Activated CD4-positive, alpha-beta T cell treated with anti-CD3 and anti-CD28 coated beads, Interleukin-2, amount 10 ng/mL, durations not matched to agents 24 days and 14 days (primary cell): ENCODE data around the gene KLHL42. TPM values are rescaled to one million over a fixed set of nuclear protein-coding genes. Genes with fewer than 3 reads are reported as not detected.
A peak's percentile ranks its signal among the peaks of the same experiment; 100 is the strongest.
"Not testable (repeated sequence)": the region's sequence is repeated elsewhere in the genome, so short reads cannot be mapped to it uniquely, and the experiment has no call there.

Experiments used
- DNase-seq: peaks from one replicate; pipeline ENCODE4 v3.0.0; 2022
- H3K27ac Mint-ChIP-seq: one replicate; pipeline ENCODE4 v1.8.0; 2022; ENCODE audit warnings: mild to moderate bottlenecking, mixed read lengths
- H3K27me3 Mint-ChIP-seq: one replicate; pipeline ENCODE4 v1.8.0; 2022; ENCODE audit warnings: mixed read lengths
- H3K36me3 Mint-ChIP-seq: one replicate; pipeline ENCODE4 v1.8.0; 2022; ENCODE audit warnings: low read depth, mild to moderate bottlenecking, mixed read lengths
- H3K4me1 Mint-ChIP-seq: one replicate; pipeline ENCODE4 v1.8.0; 2021; ENCODE audit warnings: mixed read lengths
- H3K4me3 Mint-ChIP-seq: one replicate; pipeline ENCODE4 v1.8.0; 2022; ENCODE audit warnings: mild to moderate bottlenecking, moderate library complexity, mixed read lengths
- H3K9me3 Mint-ChIP-seq: one replicate; pipeline ENCODE4 v1.8.0; 2021; ENCODE audit warnings: mixed read lengths
- intact Hi-C: fragments of 100-400 bp; cut with micrococcal nuclease; formaldehyde crosslinking; loops from one replicate; pipeline ENCODE4 v1.15.1; 2023
- total RNA-seq: library from RNA; stranded (reverse); gene quantifications from 2 replicates; pipeline ENCODE4 v1.2.3, GENCODE V29; 2022

KLHL42 gene, protein sequence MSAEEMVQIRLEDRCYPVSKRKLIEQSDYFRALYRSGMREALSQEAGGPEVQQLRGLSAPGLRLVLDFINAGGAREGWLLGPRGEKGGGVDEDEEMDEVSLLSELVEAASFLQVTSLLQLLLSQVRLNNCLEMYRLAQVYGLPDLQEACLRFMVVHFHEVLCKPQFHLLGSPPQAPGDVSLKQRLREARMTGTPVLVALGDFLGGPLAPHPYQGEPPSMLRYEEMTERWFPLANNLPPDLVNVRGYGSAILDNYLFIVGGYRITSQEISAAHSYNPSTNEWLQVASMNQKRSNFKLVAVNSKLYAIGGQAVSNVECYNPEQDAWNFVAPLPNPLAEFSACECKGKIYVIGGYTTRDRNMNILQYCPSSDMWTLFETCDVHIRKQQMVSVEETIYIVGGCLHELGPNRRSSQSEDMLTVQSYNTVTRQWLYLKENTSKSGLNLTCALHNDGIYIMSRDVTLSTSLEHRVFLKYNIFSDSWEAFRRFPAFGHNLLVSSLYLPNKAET
- total RNA-seq = 13.6 and 14.5 TPM in 2 replicates

DNA sequence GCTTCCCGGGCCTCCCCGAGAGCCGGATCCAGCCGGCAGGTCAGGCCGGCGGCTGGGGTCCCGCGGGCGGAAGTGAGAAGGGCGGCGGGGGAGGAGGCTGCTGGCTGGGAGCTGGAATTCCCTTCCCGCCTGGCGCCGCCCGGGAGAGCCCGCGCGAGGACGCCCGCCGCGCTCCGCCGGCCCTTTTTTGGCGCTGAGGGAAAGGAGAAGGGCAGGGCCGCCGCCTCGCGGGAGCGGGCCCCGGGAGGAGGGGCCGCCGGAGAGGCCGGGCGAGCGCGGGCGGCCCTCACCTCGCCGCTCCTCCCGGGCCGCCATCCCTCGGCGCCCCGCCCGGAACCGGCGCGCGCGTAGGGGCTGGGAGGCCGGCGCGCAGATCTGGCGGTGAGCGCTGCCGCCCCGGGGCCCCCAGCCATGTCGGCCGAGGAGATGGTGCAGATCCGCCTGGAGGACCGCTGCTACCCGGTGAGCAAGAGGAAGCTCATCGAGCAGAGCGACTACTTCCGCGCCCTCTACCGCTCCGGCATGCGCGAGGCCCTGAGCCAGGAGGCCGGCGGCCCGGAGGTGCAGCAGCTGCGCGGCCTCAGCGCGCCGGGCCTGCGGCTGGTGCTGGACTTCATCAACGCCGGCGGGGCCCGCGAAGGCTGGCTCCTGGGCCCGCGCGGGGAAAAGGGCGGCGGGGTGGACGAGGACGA lies at the start of gene KLHL42, which contains the start of gene MANSC4:
Gene KLHL42 (plus strand): TSS at position 314 of the 692 bp plus-strand sequence. CDS start 98 bp downstream, at position 412.
Gene MANSC4 (minus strand): TSS at position 317 of the 692 bp plus-strand sequence. CDS start 8,960 bp downstream, outside the sequence.
- intact Hi-C loops = loop anchor here (1.0 to 5.0 kb wide), 4 partner anchors 15 to 48 kb away; no protein-coding TSS in a partner anchor
- peak within 1 kb of the TSS; percentile 84 for H3K4me3 Mint-ChIP-seq
- peak; percentile 91 for DNase-seq
- peak within 1 kb of the TSS; percentile 82 for H3K27ac Mint-ChIP-seq
- peaks cover 29% of the 10 kb centered on the region for H3K4me1 Mint-ChIP-seq
- no peaks in the 10 kb centered on the region for H3K9me3 Mint-ChIP-seq
- peaks cover 23% of the 10 kb centered on the region for H3K36me3 Mint-ChIP-seq
- H3K27me3 Mint-ChIP-seq = peaks cover 20% of the 10 kb centered on the region

DNA sequence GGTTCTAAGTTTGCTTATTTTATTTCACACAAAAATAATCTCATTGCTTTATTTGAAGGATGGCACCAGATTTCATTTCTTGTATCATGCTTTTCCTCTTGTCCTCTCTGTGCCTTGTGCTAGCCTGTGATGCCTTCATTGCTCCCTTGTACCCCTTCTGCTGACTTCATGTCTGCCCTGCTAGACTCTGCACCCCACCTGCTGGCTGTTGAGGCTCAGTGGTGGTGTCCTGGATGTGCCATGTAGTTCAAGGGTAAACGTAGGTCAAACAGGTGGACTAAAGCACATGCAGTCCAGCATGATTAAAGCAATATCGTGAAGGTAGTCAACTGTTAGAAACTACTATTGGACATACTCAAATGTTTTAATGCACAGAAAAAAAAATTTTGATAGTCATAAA lies 47.8 kb upstream of the KLHL42 start:
- DNase-seq = no peak
- H3K27me3 Mint-ChIP-seq = no peaks in the 10 kb centered on the region
- no peak overlapping the region for H3K4me3 Mint-ChIP-seq
- intact Hi-C loops = loop anchor here (5.0 kb wide), 2 partner anchors 45 to 1140 kb away; no protein-coding TSS in a partner anchor
- no peak overlapping the region for H3K27ac Mint-ChIP-seq
- H3K4me1 Mint-ChIP-seq = peaks cover 2% of the 10 kb centered on the region
- H3K9me3 Mint-ChIP-seq = no peaks in the 10 kb centered on the region
- peaks cover 32% of the 10 kb centered on the region for H3K36me3 Mint-ChIP-seq

DNA sequence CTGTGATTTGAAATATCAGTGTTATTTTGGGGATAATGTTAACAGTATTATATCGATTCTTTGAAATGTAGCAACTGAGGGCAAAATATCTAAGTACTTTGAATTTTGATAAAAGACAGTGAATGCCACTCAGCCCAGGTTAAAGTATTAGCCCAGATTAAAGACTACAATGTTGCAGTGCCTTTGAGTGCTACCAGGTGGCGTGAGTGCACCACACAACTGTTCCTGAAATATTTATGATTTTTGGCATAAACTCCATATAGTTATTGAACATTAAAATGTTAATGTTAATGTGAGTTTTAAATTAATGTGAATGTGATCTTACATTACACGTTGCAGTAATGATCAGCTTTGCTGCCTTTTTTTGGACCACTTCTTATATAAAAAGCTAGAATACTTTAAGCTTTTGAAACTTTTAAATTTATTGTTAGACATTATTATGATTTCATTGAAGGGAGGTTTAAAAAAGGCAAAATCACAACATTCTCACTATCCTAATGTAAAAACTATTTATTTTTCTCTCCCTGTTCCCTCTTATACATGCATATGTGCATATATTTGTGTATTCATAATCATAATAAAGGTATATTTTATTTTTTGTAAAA lies 46.9 kb upstream of the KLHL42 start:
- no peak overlapping the region for H3K4me3 Mint-ChIP-seq
- H3K4me1 Mint-ChIP-seq = peaks cover 2% of the 10 kb centered on the region
- no peaks in the 10 kb centered on the region for H3K9me3 Mint-ChIP-seq
- peak; percentile 78 for DNase-seq
- no peaks in the 10 kb centered on the region for H3K27me3 Mint-ChIP-seq
- intact Hi-C loops = loop anchor here (1.0 to 5.0 kb wide), 4 partner anchors 44 to 1139 kb away; no protein-coding TSS in a partner anchor
- peaks cover 36% of the 10 kb centered on the region for H3K36me3 Mint-ChIP-seq
- H3K27ac Mint-ChIP-seq = no peak overlapping the region

DNA sequence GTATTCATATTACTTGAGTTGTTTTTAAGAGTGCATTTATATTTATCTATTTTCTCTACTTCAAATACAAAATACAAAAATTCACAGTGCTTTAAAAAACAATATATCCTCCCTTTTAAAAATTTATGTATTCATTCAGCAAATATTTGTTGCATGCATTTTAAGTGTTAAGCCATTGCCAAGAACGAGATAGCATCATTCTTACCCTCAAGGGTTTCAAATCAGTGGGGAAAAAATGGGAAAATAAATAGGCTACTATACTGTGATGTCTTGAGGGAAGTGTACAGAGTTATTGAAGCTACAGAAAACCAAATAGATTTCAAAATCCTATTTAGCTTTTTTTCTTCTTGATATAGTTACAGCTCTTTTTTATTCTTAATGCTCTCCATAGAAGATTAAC lies 46.2 kb upstream of the KLHL42 start:
- Mint-ChIP-seq H3K4me1 (peaks cover 3% of the 10 kb centered on the region), H3K36me3 (peaks cover 36% of the 10 kb centered on the region)

DNA sequence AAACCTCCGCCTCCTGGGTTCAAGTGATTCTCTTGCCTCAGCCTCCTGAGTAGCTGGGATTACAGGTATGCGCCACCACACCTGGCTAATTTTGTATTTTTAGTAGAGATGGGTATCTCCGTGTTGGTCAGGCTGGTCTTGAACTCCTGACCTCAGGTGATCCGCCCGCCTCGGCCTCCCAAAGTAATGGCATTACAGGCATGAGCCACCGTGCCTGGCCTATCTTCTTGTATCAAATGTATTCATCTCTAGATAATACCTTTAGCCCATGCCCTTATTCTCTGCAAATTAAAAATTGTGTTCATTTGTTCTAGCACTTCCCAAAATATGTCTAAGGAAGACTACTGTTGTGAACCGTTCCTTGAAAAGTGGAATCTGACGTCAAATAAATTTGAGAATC lies 45.7 kb upstream of the KLHL42 start:
- DNase-seq, H3K9me3 Mint-ChIP-seq, H3K4me3 Mint-ChIP-seq, H3K27ac Mint-ChIP-seq, H3K27me3 Mint-ChIP-seq, H3K4me1 Mint-ChIP-seq: not testable (repeated sequence)
- intact Hi-C loops = loop anchor here (5.0 kb wide), 2 partner anchors 43 to 1138 kb away; no protein-coding TSS in a partner anchor
- H3K36me3 Mint-ChIP-seq = peaks cover 35% of the 10 kb centered on the region

More for the DNA sequence above, 46.2 kb upstream of the KLHL42 start:
- Mint-ChIP-seq H3K27ac (no peak overlapping the region), H3K4me3 (no peak overlapping the region), H3K9me3 (no peaks in the 10 kb centered on the region), H3K27me3 (no peaks in the 10 kb centered on the region)
- intact Hi-C loops = loop anchor here (1.0 to 5.0 kb wide), 4 partner anchors 44 to 1139 kb away; no protein-coding TSS in a partner anchor
- DNase-seq = no peak

DNA sequence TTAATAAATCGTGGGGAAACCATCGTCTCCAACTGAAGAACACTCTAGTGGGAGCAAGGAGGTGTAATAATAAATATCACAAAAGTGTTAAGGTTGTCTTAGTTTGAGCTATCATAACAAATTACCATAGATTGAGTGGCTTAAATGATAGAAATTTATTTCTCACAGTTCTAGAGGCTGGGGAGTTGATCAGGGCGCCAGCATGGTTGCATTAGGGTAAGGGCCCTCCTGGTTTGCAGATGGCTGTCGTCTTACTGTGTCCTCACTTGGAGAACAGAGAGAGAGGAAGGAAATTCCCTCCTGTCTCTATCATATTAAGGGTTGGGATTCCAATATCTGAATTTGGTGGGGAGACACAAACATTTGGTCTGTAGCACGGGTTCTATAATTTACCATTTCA lies 36.4 kb upstream of the KLHL42 start:
- Mint-ChIP-seq H3K9me3 (no peaks in the 10 kb centered on the region), H3K4me1 (peaks cover 9% of the 10 kb centered on the region), H3K36me3 (peaks cover 44% of the 10 kb centered on the region), H3K27ac (no peak overlapping the region), H3K27me3 (no peaks in the 10 kb centered on the region), H3K4me3 (no peak overlapping the region)
- DNase-seq = no peak
- intact Hi-C loops = no loop called here

DNA sequence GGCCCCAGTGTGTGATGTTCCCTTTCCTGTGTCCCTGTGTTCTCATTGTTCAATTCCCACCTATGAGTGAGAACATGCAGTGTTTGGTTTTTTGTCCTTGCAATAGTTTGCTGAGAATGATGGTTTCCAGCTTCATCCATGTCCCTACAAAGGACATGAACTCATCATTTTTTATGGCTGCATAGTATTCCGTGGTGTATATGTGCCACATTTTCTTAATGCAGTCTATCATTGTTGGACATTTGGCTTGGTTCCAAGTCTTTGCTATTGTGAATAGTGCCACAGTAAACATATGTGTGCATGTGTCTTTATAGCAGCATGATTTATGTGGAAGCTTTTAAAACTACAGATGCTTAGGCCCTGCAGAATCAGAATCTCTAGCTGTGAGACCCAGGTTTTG lies 34.3 kb upstream of the KLHL42 start:
- H3K27me3 Mint-ChIP-seq, intact Hi-C loops, H3K27ac Mint-ChIP-seq, H3K9me3 Mint-ChIP-seq, DNase-seq, H3K4me1 Mint-ChIP-seq, H3K4me3 Mint-ChIP-seq: not testable (repeated sequence)
- peaks cover 42% of the 10 kb centered on the region for H3K36me3 Mint-ChIP-seq

DNA sequence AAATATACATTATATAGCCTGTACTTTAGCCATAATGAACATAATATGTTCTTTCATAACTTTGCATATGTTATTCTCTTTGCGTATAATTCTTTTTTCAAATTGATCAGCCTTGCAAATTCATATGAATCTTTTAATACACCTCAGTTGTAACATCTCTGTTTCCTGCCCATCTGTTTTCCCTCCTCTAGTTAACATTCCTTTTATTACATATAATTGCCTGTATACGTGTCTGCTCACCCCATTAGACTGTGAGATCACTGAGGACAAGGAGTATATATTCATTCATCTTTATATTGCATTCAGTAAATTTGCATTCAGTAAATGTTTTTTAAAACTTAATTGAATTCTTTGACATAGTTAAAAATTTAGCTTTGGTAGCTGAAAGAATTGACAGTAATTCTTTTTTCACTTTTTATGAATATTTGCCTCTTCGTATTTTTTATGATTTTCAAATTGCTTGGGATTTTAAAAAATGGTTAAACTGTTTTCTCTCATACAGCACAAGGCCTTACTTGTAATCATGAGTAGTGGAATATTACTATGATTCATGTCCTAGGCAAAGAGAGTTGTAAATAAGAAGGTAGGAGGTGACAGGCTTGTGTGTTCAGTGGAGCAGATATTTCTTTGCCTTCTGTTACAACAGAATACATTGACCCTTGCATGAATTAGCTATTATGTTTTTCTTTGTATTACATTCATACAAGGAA lies 32.8 kb upstream of the KLHL42 start:
- no peak for DNase-seq
- no peak overlapping the region for H3K27ac Mint-ChIP-seq
- H3K27me3 Mint-ChIP-seq = no peaks in the 10 kb centered on the region
- intact Hi-C loops = no loop called here
- peaks cover 36% of the 10 kb centered on the region for H3K36me3 Mint-ChIP-seq
- H3K4me1 Mint-ChIP-seq = peaks cover 3% of the 10 kb centered on the region
- no peak overlapping the region for H3K4me3 Mint-ChIP-seq
- no peaks in the 10 kb centered on the region for H3K9me3 Mint-ChIP-seq

DNA sequence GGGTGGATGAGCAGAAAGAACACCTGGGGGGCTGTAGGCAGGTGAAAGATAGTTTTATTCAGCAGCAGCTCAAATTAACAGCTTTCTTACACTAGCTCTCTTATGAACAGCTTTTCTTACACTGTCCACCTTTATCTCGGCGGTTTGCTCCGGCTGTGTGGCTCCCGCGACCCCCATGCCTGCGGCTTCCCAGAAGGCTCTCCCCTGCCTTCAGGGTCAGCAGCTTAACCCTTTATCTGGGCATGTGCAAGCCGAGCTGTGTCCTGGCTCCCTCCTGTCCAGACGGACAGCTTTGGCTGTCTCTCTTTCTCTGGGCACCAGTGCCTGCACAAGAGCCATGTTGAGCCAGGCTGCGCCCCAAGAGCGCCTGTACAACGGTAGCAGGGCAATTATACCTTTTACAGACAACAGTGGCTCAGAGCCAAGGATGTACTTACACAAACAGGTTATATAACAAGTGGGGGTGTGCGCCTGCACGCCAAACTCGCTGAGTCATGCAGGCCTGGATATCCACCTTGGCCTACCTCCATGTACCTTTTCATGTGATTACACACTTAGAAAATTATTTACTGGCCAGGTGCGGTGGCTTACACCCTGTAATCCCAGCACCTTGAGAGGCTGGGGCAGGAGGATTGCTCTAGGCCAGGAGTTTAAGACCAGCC lies 28.5 kb upstream of the KLHL42 start:
- no peak for DNase-seq
- peaks cover 3% of the 10 kb centered on the region for H3K4me1 Mint-ChIP-seq
- H3K27ac Mint-ChIP-seq = no peak overlapping the region
- peaks cover 22% of the 10 kb centered on the region for H3K36me3 Mint-ChIP-seq
- H3K9me3 Mint-ChIP-seq = no peaks in the 10 kb centered on the region
- intact Hi-C loops = no loop called here
- no peaks in the 10 kb centered on the region for H3K27me3 Mint-ChIP-seq
- no peak overlapping the region for H3K4me3 Mint-ChIP-seq

DNA sequence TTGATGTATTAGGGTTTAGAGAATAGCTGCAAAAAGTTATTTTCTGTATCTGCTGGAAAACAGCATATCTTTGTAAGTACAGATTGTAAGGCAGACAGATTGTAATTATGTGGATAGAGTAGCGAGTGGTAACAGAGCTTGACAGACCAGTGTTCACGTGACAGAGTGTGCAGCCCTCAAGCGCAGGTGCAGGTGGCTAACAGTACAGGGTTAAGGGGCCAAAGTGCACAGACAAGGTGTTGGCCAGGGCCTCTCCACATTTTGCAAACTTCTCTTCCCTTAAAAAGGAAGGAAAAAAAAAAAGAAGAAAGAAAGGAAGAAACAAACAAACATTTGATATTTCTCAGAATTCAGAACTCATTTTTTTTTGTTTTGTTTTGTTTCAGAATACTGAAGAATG lies 25.2 kb upstream of the KLHL42 start:
- no peak for DNase-seq
- Mint-ChIP-seq H3K27ac (no peak overlapping the region), H3K4me1 (no peaks in the 10 kb centered on the region), H3K4me3 (no peak overlapping the region), H3K36me3 (peaks cover 23% of the 10 kb centered on the region), H3K27me3 (no peaks in the 10 kb centered on the region), H3K9me3 (no peaks in the 10 kb centered on the region)
- intact Hi-C loops = no loop called here

DNA sequence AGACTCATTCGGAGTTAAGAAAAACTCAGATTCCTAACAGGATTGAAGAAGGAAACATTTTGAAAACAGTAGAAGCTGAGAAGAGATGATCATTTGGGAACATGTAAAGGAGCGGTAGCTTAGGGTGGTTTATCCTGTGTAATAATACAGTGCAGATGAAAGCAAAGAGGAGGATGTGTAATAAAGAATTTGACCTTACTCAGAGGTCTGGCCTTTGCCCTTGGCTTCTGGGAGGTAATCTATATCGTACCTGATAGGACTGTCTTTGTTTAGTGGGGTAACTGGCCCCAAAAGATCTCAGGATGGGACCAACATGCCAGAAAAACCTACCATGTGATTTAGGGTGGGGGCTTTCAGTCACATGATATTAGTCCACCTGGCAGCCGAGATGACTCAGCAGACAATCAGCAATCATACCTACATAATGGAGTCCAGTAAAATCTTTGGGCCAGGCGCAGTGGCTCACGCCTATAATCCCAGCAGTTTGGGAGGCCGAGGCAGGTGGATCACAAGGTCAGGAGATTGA lies 23.3 kb upstream of the KLHL42 start:
- H3K27ac Mint-ChIP-seq = no peak overlapping the region
- peaks cover 2% of the 10 kb centered on the region for H3K4me1 Mint-ChIP-seq
- DNase-seq = no peak
- no peak overlapping the region for H3K4me3 Mint-ChIP-seq
- intact Hi-C loops = no loop called here
- H3K36me3 Mint-ChIP-seq = peaks cover 25% of the 10 kb centered on the region
- no peaks in the 10 kb centered on the region for H3K27me3 Mint-ChIP-seq
- no peaks in the 10 kb centered on the region for H3K9me3 Mint-ChIP-seq

DNA sequence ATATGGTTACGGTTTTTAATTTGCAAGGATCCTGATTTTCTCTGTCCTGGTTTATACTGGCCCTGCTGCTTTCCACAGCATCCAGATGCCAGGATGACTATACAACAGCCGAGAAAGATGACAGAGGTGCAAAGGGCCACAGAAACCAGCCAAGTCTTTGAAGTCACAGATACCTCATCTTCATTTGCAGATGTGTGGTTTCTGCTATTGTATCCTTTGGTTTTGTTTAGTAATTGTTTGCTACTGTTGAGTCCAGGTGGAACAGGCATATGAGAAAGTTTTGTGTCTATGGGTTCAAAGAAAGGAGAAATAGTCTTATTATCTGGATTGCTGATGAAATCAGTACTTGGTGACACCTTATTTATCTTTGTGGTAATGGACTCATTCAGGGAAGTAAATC lies 17.3 kb upstream of the KLHL42 start:
- Mint-ChIP-seq H3K27ac (no peak overlapping the region), H3K27me3 (no peaks in the 10 kb centered on the region), H3K36me3 (peaks cover 8% of the 10 kb centered on the region), H3K4me3 (no peak overlapping the region), H3K4me1 (peaks cover 15% of the 10 kb centered on the region), H3K9me3 (no peaks in the 10 kb centered on the region)
- intact Hi-C loops = loop anchor here (2.0 kb wide), 1 partner anchor 38 kb away; no protein-coding TSS in a partner anchor
- peak; percentile 69 for DNase-seq
